Trophoblast cell (in vitro differentiated cells and primary cell): ENCODE measurements around the gene RHOT2.

Experiments used
- DNase-seq, 2 donors: peaks; one replicate each; pipeline ENCODE4 v3.0.0-alpha.2; 2016
- H2AFZ ChIP-seq: 2 replicates; pipeline ENCODE4 v1.6.1; 2013; ENCODE audit warnings: low read length, moderate library complexity, mild to moderate bottlenecking; ENCODE audit not compliant: insufficient read depth, poor library complexity
- H2AK5ac ChIP-seq: 2 replicates; pipeline ENCODE4 v1.6.1; 2013; ENCODE audit warnings: mild to moderate bottlenecking, low read length
- H2BK120ac ChIP-seq: 2 replicates; pipeline ENCODE4 v1.6.1; 2013; ENCODE audit warnings: low read length, mild to moderate bottlenecking, moderate library complexity; ENCODE audit not compliant: insufficient read depth, poor library complexity
- H2BK12ac ChIP-seq: 2 replicates; pipeline ENCODE4 v1.6.1; 2013; ENCODE audit warnings: mild to moderate bottlenecking, low read length, moderate library complexity
- H2BK5ac ChIP-seq: 2 replicates; pipeline ENCODE4 v1.6.1; 2013; ENCODE audit warnings: low read length, low read depth, moderate library complexity, mild to moderate bottlenecking; ENCODE audit not compliant: poor library complexity
- H3K14ac ChIP-seq: 2 replicates; pipeline ENCODE4 v1.6.1; 2013; ENCODE audit warnings: mild to moderate bottlenecking, low read length
- H3K18ac ChIP-seq: 2 replicates; pipeline ENCODE4 v1.6.1; 2013; ENCODE audit warnings: mild to moderate bottlenecking, low read length
- H3K23ac ChIP-seq: 2 replicates; pipeline ENCODE4 v1.6.1; 2013; ENCODE audit warnings: low read length
- H3K27ac ChIP-seq: 2 replicates; pipeline ENCODE4 v1.5.1; 2013; ENCODE audit warnings: low read depth, mild to moderate bottlenecking, inconsistent platforms, low read length, moderate library complexity
- H3K27me3 ChIP-seq: 2 replicates; pipeline ENCODE4 v1.6.1; 2013; ENCODE audit warnings: inconsistent platforms, mild to moderate bottlenecking, low read length, moderate library complexity; ENCODE audit not compliant: insufficient read depth
- H3K36me3 ChIP-seq, 2 experiments: 1 replicate in 1 of 2; 2 replicates in 1 of 2; pipeline ENCODE4 v1.6.1; 2013; ENCODE audit warnings: low read length in 2 of 2, mild to moderate bottlenecking in 2 of 2, moderate library complexity in 1 of 2; ENCODE audit not compliant: insufficient read depth in 2 of 2, control insufficient read depth in 1 of 2
- H3K4ac ChIP-seq: 2 replicates; pipeline ENCODE4 v1.6.1; 2013; ENCODE audit warnings: low read depth, mild to moderate bottlenecking, low read length, moderate library complexity
- H3K4me1 ChIP-seq, 2 experiments: 1 replicate in 1 of 2; 2 replicates in 1 of 2; pipeline ENCODE4 v1.6.1; 2013; ENCODE audit warnings: low read length in 2 of 2, mild to moderate bottlenecking in 2 of 2, moderate library complexity in 1 of 2; ENCODE audit not compliant: insufficient read depth in 2 of 2, control insufficient read depth in 1 of 2
- H3K4me2 ChIP-seq: 2 replicates; pipeline ENCODE4 v1.6.1; 2013; ENCODE audit warnings: inconsistent platforms, mild to moderate bottlenecking, low read length, moderate library complexity
- H3K4me3 ChIP-seq: 2 replicates; pipeline ENCODE4 v1.5.1; 2013; ENCODE audit warnings: mild to moderate bottlenecking, low read depth, low read length, inconsistent platforms
- H3K79me1 ChIP-seq: one replicate; pipeline ENCODE4 v1.6.1; 2013; ENCODE audit warnings: low read length
- H3K79me2 ChIP-seq: 2 replicates; pipeline ENCODE4 v1.6.1; 2013; ENCODE audit warnings: low read length, mild to moderate bottlenecking; ENCODE audit not compliant: control insufficient read depth, insufficient read depth, poor library complexity
- H3K9ac ChIP-seq: 2 replicates; pipeline ENCODE4 v1.6.1; 2013; ENCODE audit warnings: mild to moderate bottlenecking, low read length
- H3K9me3 ChIP-seq: 2 replicates; pipeline ENCODE4 v1.6.1; 2013; ENCODE audit warnings: low read depth, mild to moderate bottlenecking, control low read depth, inconsistent platforms, low read length; ENCODE audit not compliant: insufficient read depth
- H4K12ac ChIP-seq: 2 replicates; pipeline ENCODE4 v1.6.1; 2013; ENCODE audit warnings: low read depth, mild to moderate bottlenecking, low read length, moderate library complexity
- H4K8ac ChIP-seq: 2 replicates; pipeline ENCODE4 v1.6.1; 2013; ENCODE audit warnings: low read depth, mild to moderate bottlenecking, low read length, moderate library complexity
- H4K91ac ChIP-seq: one replicate; pipeline ENCODE4 v1.6.1; 2013; ENCODE audit warnings: low read depth, mild to moderate bottlenecking, low read length, moderate library complexity
- WGBS: extraction: QIAGEN DNeasy Blood & Tissue Kit; methylation state at CpG from one replicate; pipeline ENCODE4 v1.1.7; 2013; ENCODE audit warnings: missing lambda C conversion rate; ENCODE audit not compliant: insufficient read length, insufficient coverage; ENCODE audit errors: extremely low coverage; 5-methylcytosine and 5-hydroxymethylcytosine counted together

RHOT2 gene

DNA sequence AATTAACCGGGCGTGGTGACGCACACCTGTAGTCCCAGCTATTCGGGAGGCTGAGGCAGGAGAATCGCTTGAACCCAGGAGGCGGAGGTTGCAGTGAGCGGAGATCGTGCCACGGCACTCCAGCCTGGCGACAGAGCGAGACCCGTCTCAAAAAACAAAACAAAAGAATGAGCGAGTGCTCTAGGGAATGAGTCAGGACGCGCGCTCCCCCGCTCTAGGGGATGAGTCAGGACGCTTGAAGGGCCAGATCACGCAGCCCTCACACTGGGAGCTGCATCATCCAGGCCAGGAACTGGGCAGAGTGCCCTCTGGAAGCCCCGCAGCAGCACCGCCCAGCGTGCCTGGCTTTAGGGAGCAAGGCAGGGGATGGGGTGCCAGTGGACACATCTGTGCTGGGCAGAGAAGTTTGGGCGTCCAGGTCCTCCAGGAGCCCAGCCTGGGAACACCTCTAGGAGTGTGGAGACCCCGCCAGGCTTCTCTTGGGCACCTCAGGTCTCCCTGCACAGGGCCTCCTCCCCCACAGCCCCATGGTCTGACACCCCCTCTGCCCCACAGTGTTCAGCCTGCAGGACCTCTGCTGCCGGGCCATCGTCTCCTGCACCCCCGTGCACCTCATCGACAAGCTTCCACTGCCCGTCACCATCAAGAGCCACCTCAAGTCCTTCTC lies 41.0 kb upstream of the RHOT2 start:
- Histone ChIP-seq H3K4me3 (no peak overlapping the region), H4K8ac (no peak overlapping the region), H3K4me2 (no peak overlapping the region), H4K12ac (no peak overlapping the region), H4K91ac (no peak overlapping the region), H2BK5ac (no peak overlapping the region), H3K36me3 (peaks cover 30 to 39% of the 10 kb centered on the region in 2 experiments), H3K79me2 (peaks cover 15% of the 10 kb centered on the region), H3K9me3 (peaks cover 3% of the 10 kb centered on the region), H3K14ac (no peak overlapping the region), H3K23ac (no peak overlapping the region), H3K27ac (no peak overlapping the region), H3K9ac (no peak overlapping the region), H3K18ac (peak overlapping the region; percentile 2), H2AFZ (no peak overlapping the region), H2BK12ac (no peak overlapping the region), H2AK5ac (no peak overlapping the region), H2BK120ac (no peak overlapping the region), H3K4me1 (peaks cover 44 to 50% of the 10 kb centered on the region in 2 experiments), H3K4ac (no peak overlapping the region), H3K27me3 (no peaks in the 10 kb centered on the region), H3K79me1 (peaks cover 30% of the 10 kb centered on the region)
- WGBS: no CpG with 5 or more reads among the region's 29 CpGs
- peak; percentile 84 to 90 for DNase-seq

- no peak overlapping the region for H2AFZ ChIP-seq
- H3K36me3 ChIP-seq: peaks cover 35 to 45% of the 10 kb centered on the region in 2 experiments
- peaks cover 42 to 50% of the 10 kb centered on the region in 2 experiments for H3K4me1 ChIP-seq
- peaks cover 15% of the 10 kb centered on the region for H3K79me2 ChIP-seq
- H3K18ac ChIP-seq: peak overlapping the region; percentile 13
- H3K27ac ChIP-seq: no peak overlapping the region
- peaks cover 3% of the 10 kb centered on the region for H3K9me3 ChIP-seq
- DNase-seq: no peak
- H3K4ac ChIP-seq: no peak overlapping the region
- peaks cover 28% of the 10 kb centered on the region for H3K79me1 ChIP-seq
- no peak overlapping the region for H3K9ac ChIP-seq
- no peak overlapping the region for H4K8ac ChIP-seq
- no peak overlapping the region for H3K14ac ChIP-seq
- H3K4me2 ChIP-seq: no peak overlapping the region
- H3K23ac ChIP-seq: no peak overlapping the region
- no peak overlapping the region for H4K12ac ChIP-seq
- H2BK12ac ChIP-seq: peak overlapping the region; percentile 70
- no CpG with 5 or more reads among the region's 50 CpGs for WGBS
- no peak overlapping the region for H2BK5ac ChIP-seq
- H2BK120ac ChIP-seq: no peak overlapping the region
- no peak overlapping the region for H4K91ac ChIP-seq
- H2AK5ac ChIP-seq: no peak overlapping the region
- no peak overlapping the region for H3K4me3 ChIP-seq
- H3K27me3 ChIP-seq: no peaks in the 10 kb centered on the region
These were observed 40.3 kb upstream of the RHOT2 start for GRCh38 chr16:627454-628239.

GRCh38 chr16:628321-629061 lies 39.4 kb upstream of the RHOT2 start:
- Histone ChIP-seq H2BK12ac (peak overlapping the region; percentile 70), H4K8ac (peak overlapping the region; percentile 26), H3K14ac (peak overlapping the region; percentile 42), H3K79me2 (peaks cover 15% of the 10 kb centered on the region), H2AFZ (peak overlapping the region; percentile 21), H3K4me2 (peak overlapping the region; percentile 18), H3K36me3 (peaks cover 44 to 54% of the 10 kb centered on the region in 2 experiments), H3K9me3 (peaks cover 3% of the 10 kb centered on the region), H4K91ac (peak overlapping the region; percentile 71), H3K4ac (peak overlapping the region; percentile 42), H3K4me1 (peaks cover 42 to 50% of the 10 kb centered on the region in 2 experiments), H3K18ac (peak overlapping the region; percentile 64), H3K4me3 (no peak overlapping the region), H2AK5ac (peak overlapping the region; percentile 19), H3K27ac (peak overlapping the region; percentile 99), H3K23ac (no peak overlapping the region), H3K27me3 (no peaks in the 10 kb centered on the region), H2BK120ac (peak overlapping the region; percentile 20), H3K79me1 (peaks cover 26% of the 10 kb centered on the region), H3K9ac (no peak overlapping the region), H4K12ac (peak overlapping the region; percentile 5), H2BK5ac (peak overlapping the region; percentile 67)
- WGBS: no CpG with 5 or more reads among the region's 33 CpGs
- no peak for DNase-seq

DNA sequence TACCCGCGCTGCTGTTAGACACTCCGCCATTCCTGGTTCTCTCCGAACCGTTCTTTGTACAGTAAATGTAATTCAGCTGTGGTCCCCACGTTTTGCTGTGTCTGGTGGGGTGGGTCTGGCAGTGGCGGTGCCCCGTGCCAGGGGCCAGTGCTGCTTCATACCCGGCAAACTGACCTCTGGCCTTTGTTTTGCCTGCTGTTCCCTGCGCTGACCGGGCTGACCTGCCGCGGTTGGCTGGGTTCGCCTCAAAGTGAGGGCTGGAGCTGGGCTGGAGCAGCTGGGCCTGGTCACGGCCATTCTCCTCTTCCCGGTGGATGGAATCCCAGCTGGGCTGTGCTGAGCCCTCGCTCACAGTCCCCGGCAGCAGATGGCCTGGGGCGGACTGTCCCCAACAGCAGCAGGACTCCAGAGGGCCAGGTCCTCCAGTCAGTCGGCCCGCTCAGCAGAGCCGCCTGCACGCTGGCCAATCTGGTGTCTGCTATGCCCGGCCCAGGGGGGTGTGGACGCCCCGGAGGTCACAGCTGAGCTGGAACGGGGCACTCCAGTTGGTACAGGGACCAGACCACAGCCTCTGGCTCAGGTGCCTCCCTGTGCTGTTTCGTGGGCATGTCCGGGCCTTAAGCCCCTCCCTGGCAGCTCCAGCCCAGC lies 38.6 kb upstream of the RHOT2 start:
- Histone ChIP-seq H3K23ac (no peak overlapping the region), H3K18ac (peak overlapping the region; percentile 64), H2AFZ (peak overlapping the region; percentile 11), H3K27ac (peak overlapping the region; percentile 99), H3K79me1 (peaks cover 26% of the 10 kb centered on the region), H2BK120ac (peak overlapping the region; percentile 20), H3K4me3 (no peak overlapping the region), H3K79me2 (peaks cover 15% of the 10 kb centered on the region), H3K27me3 (no peaks in the 10 kb centered on the region), H4K12ac (peak overlapping the region; percentile 22), H3K9ac (no peak overlapping the region), H4K91ac (peak overlapping the region; percentile 71), H3K4me1 (peaks cover 36 to 43% of the 10 kb centered on the region in 2 experiments), H3K14ac (peak overlapping the region; percentile 42), H3K36me3 (peaks cover 52 to 62% of the 10 kb centered on the region in 2 experiments), H2BK5ac (peak overlapping the region; percentile 67), H2AK5ac (peak overlapping the region; percentile 19), H3K9me3 (peaks cover 3% of the 10 kb centered on the region), H4K8ac (peak overlapping the region; percentile 26), H2BK12ac (peak overlapping the region; percentile 70), H3K4ac (peak overlapping the region; percentile 44), H3K4me2 (peak overlapping the region; percentile 18)
- DNase-seq: no peak
- WGBS: no CpG with 5 or more reads among the region's 29 CpGs
